GM18907 (cell line): Measurements from ENCODE around the gene RNF114.
"Not testable (repeated sequence)": the region's sequence is repeated elsewhere in the genome, so short reads cannot be mapped to it uniquely, and the experiment has no call there.

ENCODE experiments used
- ATAC-seq: cut with Tn5 transposase; IDR thresholded peaks from one replicate; pipeline ENCODE4 v1.9.1; 2021; ENCODE audit warnings: mild to moderate bottlenecking, moderate library complexity; ENCODE audit not compliant: unreplicated experiment

RNF114 gene

GRCh38 chr20:49936153-49937026 is at the start of gene RNF114:
RNF114 (plus strand) TSS chr20:49936397; CDS start chr20:49936413, 16 bp downstream.
- ATAC-seq: peak; percentile 62

- no peak for ATAC-seq
These were observed 49.5 kb upstream of the RNF114 start for GRCh38 chr20:49886571-49887213.

GRCh38 chr20:49887251-49888211 is 48.7 kb upstream of the RNF114 start:
- no peak for ATAC-seq

DNA sequence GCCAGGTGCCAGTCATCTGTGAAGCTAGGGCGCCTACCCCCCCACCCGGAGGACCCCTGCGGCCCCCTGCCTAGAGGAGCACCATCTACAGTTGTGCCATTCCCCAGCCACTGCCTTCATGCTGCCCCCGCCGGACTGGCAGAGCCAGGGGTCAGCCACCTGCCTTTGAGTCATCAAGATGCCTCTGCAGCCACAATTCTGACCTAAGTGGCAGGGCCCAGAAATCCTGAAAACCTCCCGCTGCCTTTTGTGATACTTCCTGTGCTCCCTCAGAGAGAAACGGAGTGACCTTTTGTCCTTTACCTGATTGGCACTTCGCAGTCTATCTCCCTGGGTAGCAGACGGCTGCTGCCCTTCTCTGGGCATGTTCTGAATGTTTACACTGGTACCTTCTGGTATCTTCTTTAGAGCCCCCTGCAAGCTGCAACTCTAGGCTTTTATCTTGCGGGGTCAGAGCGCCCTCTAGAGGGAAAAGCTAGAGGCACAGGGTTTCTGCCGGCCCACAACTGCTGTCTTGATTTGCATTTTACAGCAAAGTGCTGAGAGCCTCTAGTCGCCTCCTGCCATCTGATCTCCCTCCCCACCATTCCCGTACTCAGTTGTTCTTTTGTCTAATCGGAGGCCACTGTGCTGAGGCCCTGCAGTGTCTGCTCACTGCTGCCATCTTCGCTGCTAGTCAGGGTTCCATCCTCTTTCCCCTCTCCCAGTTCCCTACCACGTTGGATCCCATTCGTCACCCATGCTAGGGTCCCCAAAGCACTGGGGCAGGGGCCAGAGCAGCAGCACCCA is 47.8 kb upstream of the RNF114 start:
- ATAC-seq: no peak

DNA sequence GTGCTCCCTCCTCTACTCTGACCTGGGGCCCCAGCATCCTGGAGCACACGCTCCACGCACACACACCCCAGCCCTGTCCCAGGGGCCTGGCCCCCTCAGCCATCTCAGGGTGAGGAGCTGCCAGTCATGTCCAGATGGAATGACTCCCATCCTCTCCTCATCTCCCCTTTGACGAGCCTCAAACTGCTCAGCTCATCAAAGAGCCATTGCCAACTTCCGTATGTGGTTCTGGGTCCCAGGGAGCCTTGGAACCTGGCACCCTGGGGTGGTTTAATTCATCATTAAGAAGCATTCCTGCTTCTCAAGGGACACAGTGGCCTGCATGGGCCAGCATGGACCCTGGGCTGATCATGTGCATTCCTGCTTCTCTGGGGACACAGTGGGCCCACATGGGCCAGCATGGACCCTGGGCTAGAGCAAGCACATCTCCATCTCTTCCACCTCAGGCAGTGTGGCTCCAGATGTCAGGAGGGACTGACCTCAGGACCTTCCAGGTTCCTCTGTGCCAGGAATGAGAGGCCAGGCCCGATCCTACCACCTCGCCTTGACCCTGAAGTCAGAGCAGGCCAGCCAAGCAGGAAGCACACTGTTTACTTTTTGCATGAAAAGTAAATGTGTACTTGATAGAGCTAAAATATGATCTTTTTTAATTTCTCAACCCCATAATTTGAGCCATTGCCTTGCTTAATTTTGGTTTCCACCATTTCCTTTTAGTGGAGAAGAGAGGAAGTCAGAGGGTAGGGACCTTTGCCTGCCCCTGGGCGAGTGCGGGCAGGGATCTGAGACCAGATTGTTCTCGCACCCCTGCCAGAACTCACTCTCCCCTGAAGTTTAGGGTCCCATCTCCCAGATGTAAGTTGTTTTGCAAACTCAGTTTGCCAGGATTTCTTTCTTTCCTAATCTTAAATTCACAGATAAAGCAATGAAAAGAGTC is 46.9 kb upstream of the RNF114 start:
- no peak for ATAC-seq

DNA sequence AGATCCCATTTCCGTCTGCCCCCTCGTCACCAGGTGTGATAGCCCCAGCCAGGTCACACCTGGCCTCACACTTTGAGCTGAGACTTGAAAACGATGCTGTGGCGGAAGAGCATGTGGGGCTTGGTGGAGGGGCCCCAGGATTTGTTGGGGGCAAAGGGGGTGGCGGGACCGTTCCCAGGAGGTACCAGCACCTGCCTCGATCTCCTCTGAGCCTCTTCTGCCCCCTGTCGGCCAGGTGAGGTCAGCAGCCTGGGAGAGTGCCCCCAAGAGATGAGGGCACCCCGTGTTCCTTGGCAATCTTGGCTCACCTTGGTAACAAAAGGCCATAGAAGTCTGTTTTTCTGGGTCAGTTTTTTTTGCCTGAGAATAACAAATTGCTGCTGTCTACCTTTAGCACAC is 46.3 kb upstream of the RNF114 start:
- ATAC-seq: no peak

DNA sequence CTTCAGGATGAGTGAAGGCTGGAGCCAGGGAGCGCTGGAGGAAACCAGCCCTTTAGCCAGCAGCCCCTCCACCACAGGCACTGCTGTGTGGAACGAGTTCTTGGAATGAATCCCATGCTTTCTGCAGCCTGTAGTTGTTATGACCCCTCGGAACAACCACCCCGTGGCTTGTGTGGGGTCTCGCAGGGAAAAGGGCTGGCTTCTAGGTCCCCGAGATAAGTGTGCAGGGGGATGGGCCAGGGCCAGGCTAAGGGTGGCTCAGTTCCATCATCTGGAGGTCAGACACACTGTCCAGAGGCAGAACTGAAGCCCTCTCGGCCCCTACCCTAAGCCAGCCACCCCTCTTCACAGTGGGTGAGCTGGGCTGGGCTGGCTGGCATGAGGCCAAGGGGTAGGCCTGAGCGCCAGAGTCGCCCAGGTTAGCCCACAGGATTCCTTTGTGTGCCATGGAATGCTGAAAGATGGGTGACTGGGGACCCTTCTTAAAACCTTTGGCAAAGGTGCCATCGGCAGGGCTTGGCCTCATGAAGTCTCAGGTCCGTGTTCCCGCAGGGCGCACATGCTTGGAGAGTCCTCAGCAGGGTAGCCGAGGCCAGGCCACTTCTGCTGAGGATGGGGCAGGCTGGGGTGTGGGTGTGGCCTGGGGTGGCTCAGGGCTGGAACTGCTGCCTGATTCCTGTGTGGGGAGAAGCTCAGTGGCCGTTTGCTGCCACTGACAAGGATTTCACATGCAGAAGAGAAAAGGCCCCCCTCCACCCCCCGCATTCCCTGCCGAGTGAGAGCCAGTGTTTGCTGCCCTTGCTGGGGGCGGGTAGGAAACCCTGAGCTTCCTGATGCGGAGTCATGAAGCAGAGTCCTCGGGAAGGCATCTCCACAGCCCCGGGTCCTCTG is 45.5 kb upstream of the RNF114 start:
- ATAC-seq: no peak

GRCh38 chr20:49891476-49892110 is 44.6 kb upstream of the RNF114 start:
- no peak for ATAC-seq

GRCh38 chr20:49892260-49892659 is 43.9 kb upstream of the RNF114 start:
- ATAC-seq: no peak

- ATAC-seq: no peak
These were observed 43.4 kb upstream of the RNF114 start for GRCh38 chr20:49892817-49893216.

GRCh38 chr20:49893242-49894072 is 42.7 kb upstream of the RNF114 start:
- ATAC-seq: no peak

- no peak for ATAC-seq
These were observed 42.1 kb upstream of the RNF114 start for GRCh38 chr20:49894073-49894470.

DNA sequence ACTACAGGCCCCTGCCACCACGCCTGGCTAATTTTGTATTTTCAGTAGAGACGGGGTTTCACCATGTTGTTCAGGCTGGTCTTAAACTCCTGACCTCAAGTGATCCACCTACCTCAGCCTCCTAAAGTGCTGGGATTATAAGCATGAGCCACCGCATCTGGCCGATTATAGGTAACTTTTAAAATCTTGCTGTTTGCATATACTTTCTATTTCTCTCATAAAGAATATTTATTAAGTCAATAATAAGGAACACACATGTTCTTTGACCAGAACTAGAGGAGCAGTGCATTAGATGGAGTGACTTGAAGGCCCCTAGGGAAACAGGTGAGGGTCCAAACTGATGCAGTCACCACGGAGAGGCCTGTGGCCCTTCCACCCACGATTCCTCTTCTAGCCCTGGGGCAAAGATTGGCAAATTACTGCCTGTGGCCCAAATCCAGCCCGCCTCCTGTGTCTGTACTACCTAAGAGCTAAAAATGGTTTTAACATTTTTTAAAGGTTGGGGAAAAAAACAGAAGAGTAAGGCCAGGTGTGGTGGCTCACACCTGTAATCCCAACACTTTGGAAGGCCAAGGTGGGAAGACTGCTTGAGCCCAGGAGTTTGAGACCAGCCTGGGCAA is 40.6 kb upstream of the RNF114 start:
- not testable (repeated sequence) for ATAC-seq

- no peak for ATAC-seq
These were observed 40.0 kb upstream of the RNF114 start for GRCh38 chr20:49896204-49896603.

DNA sequence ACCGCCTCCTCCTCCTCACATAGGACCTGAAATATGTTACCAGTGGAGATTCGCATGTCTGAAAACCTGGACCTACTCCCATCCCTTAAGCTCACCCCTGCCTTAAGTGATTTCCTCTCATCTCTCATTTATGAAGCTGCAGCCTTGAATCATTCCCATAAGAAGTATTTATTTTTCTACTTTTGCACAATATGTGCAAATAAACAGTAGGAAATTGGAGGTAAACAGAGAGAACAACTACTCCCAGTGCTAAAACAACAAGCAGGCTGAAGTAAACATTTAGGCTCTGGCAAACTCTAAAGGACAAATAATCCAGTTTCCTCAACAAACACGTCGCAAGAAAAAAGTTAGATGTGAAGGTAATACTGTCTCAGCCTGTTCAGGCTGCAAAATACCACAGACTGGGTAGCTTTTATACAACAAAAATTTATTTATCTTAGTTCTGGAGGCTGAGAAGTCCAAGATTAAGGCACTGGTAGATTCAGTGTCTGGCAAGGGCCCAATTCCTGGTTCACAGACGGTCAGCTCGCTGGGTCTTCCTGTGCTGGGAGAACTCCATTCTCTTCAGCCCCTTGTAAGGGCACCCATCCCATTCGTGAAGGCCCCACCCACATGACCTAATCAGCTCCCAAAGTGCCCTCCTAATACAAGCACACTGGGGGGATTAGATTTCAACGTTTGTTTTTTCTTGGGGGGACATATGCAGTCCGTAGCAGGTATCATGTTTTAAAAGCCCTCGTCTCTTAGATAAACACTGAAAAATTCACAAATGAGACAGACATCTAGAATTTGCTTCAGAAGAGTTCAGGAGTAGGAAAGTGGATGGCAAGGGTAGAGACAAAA is 36.4 kb upstream of the RNF114 start:
- no peak for ATAC-seq

DNA sequence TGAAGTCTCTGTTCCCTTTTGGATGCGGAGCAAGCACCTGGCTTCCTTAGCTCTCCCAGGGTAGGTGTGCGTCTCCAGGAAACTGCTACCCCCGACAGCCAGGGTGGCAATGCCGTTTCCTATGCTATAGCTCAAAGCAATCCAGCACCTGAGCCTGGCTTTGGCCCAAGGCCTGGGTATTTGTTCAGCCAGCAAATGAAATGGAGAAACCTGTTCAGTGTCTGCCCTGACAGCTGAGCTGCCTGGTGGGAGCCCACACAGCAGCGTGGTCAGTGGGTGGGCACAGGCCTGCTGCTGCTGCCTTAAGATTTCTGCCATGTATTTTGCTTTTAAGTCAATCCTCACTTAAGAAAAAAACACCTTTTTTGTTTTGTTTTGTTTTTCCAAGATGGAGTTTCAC is 34.6 kb upstream of the RNF114 start:
- ATAC-seq: no peak
